H1 (cell line): ENCODE measurements around the gene RABL2A.

Source experiments
- EGR1 ChIP-seq: IDR thresholded peaks from 2 replicates; pipeline ENCODE4 v1.6.1; 2011; ENCODE audit warnings: low read depth, low read length, borderline replicate concordance
- EZH2 ChIP-seq: fragments of 200-600 bp; sonication (generic); IDR thresholded peaks from 2 replicates; pipeline ENCODE4 v1.7.1; 2012; ENCODE audit warnings: low read depth, mild to moderate bottlenecking, moderate library complexity, low read length, inconsistent platforms; ENCODE audit not compliant: severe bottlenecking
- HDAC2 ChIP-seq, 2 experiments: fragments of 300-600 bp in 1 of 2; sonication (generic) in 1 of 2; IDR thresholded peaks; 2 replicates each; pipeline ENCODE4 v1.6.1; 2011 to 2012; ENCODE audit warnings: low read depth in 2 of 2, low read length in 2 of 2, mild to moderate bottlenecking in 2 of 2, moderate library complexity in 2 of 2, borderline replicate concordance in 1 of 2, inconsistent platforms in 1 of 2
- RFX5 ChIP-seq: IDR thresholded peaks from 2 replicates; pipeline ENCODE4 v1.6.1; 2011; ENCODE audit warnings: low read depth, low read length, improper control_type of control experiment, borderline replicate concordance
- TF ChIP-seq, protein P1 (sequence below), 3 experiments: IDR thresholded peaks; 1 replicate in 2 of 3; 2 replicates in 1 of 3; pipeline versions ENCODE4 v1.5.1 to v1.6.1; 2011; ENCODE audit warnings: low read length in 3 of 3, mild to moderate bottlenecking in 3 of 3, inconsistent platforms in 2 of 3, low read depth in 1 of 3, moderate library complexity in 1 of 3; ENCODE audit not compliant: insufficient read depth in 1 of 3; ENCODE audit errors: control extremely low read depth in 1 of 3

- TF ChIP-seq EGR1 (no peak), RFX5 (no peak), HDAC2 (IDR thresholded peaks at IDR 0.05; ENCODE audit: borderline replicate concordance in 1 of 2, low read depth in 2 of 2, low read length in 2 of 2) (no peak), EZH2 (no peak)
- TF ChIP-seq, protein P1, sequence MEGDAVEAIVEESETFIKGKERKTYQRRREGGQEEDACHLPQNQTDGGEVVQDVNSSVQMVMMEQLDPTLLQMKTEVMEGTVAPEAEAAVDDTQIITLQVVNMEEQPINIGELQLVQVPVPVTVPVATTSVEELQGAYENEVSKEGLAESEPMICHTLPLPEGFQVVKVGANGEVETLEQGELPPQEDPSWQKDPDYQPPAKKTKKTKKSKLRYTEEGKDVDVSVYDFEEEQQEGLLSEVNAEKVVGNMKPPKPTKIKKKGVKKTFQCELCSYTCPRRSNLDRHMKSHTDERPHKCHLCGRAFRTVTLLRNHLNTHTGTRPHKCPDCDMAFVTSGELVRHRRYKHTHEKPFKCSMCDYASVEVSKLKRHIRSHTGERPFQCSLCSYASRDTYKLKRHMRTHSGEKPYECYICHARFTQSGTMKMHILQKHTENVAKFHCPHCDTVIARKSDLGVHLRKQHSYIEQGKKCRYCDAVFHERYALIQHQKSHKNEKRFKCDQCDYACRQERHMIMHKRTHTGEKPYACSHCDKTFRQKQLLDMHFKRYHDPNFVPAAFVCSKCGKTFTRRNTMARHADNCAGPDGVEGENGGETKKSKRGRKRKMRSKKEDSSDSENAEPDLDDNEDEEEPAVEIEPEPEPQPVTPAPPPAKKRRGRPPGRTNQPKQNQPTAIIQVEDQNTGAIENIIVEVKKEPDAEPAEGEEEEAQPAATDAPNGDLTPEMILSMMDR (IDR thresholded peaks at IDR 0.05; ENCODE audit: control extremely low read depth in 1 of 3, insufficient read depth in 1 of 3, low read depth in 1 of 3, low read length in 3 of 3) = no peak
Measured at GRCh38 chr2:113672326-113672932, 45.4 kb downstream of the RABL2A start.
